Measurements from ENCODE around the gene TOGARAM2.
"Not testable (repeated sequence)": the region's sequence is repeated elsewhere in the genome, so short reads cannot be mapped to it uniquely, and the experiment has no call there.

Gene TOGARAM2

DNA sequence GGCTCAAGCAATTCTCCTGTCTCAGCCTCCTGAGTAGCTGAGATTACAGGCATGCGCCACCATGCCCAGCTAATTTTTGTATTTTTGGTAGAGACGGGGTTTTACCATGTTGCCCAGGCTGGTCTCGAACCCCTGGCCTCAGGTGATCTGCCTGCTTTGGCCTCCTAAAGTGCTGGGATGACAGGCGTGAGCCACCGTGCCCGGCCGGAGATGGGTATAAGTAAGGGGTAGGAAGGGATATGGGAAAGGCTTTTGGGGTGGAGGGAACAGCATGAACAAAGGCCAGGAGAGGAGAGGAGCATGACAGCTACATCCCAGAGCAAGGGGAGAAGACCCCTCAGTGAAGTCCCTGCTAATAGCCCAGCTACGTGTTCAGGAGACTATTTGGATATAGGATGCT, 3.1 kb upstream of the TOGARAM2 start:
- H3K9me3 ChIP-seq (ENCODE audit: low read length); H3K9ac ChIP-seq (ENCODE audit: low read length); H3K27me3 ChIP-seq (ENCODE audit: control insufficient read depth in 1 of 2, insufficient read depth in 2 of 2, low read length in 2 of 2); H3K4me3 ChIP-seq (ENCODE audit: low read depth in 1 of 2, low read length in 2 of 2); H3K36me3 ChIP-seq (ENCODE audit: insufficient read depth, low read length); H3K27ac ChIP-seq (ENCODE audit: low read depth, low read length): not testable (repeated sequence)
- peaks cover 32% of the 10 kb centered on the region for H3K4me1 ChIP-seq (ENCODE audit: insufficient read depth, low read length)

DNA sequence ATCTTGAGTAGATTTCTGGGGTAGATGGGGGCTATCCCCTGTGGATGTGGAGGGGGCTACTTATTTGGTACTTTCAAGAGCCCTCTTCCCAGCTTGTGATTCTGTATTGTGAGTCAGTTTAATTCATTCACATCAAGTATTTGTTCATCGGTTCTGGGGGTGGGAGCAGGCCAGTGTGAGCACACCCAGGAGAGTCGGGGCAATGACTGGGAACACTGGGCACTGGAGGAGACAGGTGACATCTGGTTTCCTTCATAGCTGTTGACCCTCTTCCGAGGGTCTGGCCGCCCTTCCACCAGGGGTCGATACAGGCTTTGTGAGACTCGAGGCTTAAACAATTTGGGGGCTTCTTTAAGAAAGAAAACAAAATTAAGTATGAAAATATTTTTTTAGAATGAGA, 2.5 kb upstream of the TOGARAM2 start:
- Histone ChIP-seq H3K27me3 (ENCODE audit: control insufficient read depth in 1 of 2, insufficient read depth in 2 of 2, low read length in 2 of 2) (no peaks in the 10 kb centered on the region), H3K27ac (ENCODE audit: low read depth, low read length) (no peak overlapping the region)

DNA sequence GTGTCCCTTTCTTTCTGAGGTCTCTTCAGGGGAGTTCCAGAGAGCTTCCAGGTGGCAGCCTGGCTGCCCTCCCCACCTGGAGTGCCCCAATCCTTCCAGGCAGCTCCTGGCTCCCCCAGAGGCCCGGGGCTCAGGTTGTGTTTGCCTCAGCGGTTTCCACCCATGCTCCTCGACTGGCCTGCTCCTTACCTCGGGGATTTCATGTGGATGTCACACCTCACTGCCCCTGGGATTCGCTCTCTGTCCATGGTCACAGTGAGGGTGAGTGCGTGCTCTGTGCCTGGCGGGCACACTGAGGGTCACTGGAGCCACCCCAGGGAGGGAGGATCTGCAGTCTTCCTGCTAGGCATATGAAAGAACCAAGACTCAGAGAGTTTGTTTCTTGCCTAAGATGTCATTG, 2.1 kb upstream of the TOGARAM2 start:
- Histone ChIP-seq H3K9ac (ENCODE audit: low read length) (no peak overlapping the region), H3K4me3 (ENCODE audit: low read depth in 1 of 2, low read length in 2 of 2) (no peak overlapping the region), H3K4me1 (ENCODE audit: insufficient read depth, low read length) (peaks cover 40% of the 10 kb centered on the region), H3K9me3 (ENCODE audit: low read length) (no peaks in the 10 kb centered on the region), H3K27me3 (ENCODE audit: control insufficient read depth in 1 of 2, insufficient read depth in 2 of 2, low read length in 2 of 2) (no peaks in the 10 kb centered on the region), H3K27ac (ENCODE audit: low read depth, low read length) (no peak overlapping the region), H3K36me3 (ENCODE audit: insufficient read depth, low read length) (no peaks in the 10 kb centered on the region)

More for the DNA sequence above, 2.5 kb upstream of the TOGARAM2 start:
- Histone ChIP-seq H3K9me3 (ENCODE audit: low read length) (no peaks in the 10 kb centered on the region), H3K9ac (ENCODE audit: low read length) (no peak overlapping the region), H3K4me1 (ENCODE audit: insufficient read depth, low read length) (peaks cover 36% of the 10 kb centered on the region), H3K36me3 (ENCODE audit: insufficient read depth, low read length) (no peaks in the 10 kb centered on the region), H3K4me3 (ENCODE audit: low read depth in 1 of 2, low read length in 2 of 2) (no peak overlapping the region)

DNA sequence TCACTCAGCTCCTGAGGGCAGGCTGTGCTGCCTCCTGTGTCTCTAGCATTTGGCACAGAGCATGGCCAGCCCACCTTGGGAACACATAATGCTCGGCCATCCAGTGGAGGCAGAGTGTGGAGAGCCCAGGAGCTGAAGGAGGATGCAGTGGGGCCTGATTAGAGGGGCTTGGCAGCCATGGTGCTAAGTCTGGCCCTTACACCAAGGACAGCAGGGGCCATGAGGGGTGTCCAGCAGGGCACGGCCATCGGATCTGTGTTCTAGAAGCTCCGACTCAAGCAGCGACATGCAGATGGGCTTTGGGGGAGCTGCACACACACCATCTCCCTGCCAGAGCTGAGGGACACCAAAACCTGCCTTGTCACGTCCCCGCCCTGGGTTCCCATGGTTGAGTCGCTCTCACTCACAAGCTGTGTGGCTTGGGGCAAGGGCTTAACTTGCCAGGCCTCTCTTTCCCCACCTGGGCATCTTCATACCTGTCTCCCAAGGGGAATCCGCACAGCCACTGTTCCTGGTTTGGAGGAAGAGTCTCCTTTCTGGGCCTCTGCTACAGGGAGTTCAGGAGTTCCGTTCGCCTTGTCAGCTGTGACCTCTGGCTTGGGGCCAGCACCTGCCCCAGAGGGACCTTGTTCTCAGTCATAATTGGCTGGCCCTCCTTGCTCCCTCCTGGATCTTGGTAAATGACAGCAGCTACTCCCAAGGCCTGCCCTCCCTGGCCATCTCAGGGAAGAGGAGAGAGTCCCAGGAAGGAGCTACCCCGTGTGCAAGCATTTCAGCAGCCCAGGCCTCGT, 1.3 kb upstream of the TOGARAM2 start:
- Histone ChIP-seq H3K4me3 (ENCODE audit: low read depth in 1 of 2, low read length in 2 of 2) (no peak overlapping the region), H3K9ac (ENCODE audit: low read length) (no peak overlapping the region), H3K27ac (ENCODE audit: low read depth, low read length) (no peak overlapping the region), H3K27me3 (ENCODE audit: control insufficient read depth in 1 of 2, insufficient read depth in 2 of 2, low read length in 2 of 2) (no peaks in the 10 kb centered on the region), H3K36me3 (ENCODE audit: insufficient read depth, low read length) (no peaks in the 10 kb centered on the region), H3K9me3 (ENCODE audit: low read length) (no peaks in the 10 kb centered on the region), H3K4me1 (ENCODE audit: insufficient read depth, low read length) (peaks cover 48% of the 10 kb centered on the region)

DNA sequence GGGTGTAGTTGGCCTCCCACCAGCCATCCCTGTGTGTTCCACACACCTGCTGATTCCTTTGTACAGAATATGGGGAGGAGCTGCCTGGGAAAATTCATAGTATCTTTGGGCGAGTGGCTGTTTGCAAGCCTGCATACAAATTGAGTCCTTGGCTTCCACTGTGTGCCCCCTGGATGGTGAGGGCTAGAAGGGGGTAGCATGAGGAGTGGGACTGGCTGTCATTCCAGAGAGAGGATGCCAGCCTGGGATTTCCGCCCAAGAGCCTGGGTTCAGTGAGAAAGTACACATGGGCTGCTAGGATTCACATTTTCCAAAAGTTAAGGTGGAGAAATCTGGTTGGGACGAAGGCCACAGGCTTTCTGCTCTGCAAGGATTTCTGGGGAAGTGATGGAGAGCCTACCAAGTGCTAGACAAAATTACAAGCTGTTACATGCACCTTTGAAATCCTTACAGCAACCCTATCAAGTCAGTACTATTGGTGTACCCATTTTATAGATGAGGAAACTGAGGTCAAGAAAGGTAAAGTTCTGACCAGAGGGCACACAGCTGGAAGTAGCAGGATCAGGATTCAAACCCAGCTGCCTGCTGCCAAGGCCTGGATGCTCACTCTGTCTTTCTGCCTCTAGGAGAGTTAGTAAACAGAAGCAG, 606 bp upstream of the TOGARAM2 start:
- Histone ChIP-seq H3K9ac (ENCODE audit: low read length) (no peak overlapping the region), H3K27ac (ENCODE audit: low read depth, low read length) (peak overlapping the region; percentile 85), H3K4me3 (ENCODE audit: low read depth in 1 of 2, low read length in 2 of 2) (peak overlapping the region in 1 of 2 donors; percentile 10), H3K36me3 (ENCODE audit: insufficient read depth, low read length) (no peaks in the 10 kb centered on the region), H3K9me3 (ENCODE audit: low read length) (no peaks in the 10 kb centered on the region), H3K27me3 (ENCODE audit: control insufficient read depth in 1 of 2, insufficient read depth in 2 of 2, low read length in 2 of 2) (no peaks in the 10 kb centered on the region), H3K4me1 (ENCODE audit: insufficient read depth, low read length) (peaks cover 51% of the 10 kb centered on the region)

DNA sequence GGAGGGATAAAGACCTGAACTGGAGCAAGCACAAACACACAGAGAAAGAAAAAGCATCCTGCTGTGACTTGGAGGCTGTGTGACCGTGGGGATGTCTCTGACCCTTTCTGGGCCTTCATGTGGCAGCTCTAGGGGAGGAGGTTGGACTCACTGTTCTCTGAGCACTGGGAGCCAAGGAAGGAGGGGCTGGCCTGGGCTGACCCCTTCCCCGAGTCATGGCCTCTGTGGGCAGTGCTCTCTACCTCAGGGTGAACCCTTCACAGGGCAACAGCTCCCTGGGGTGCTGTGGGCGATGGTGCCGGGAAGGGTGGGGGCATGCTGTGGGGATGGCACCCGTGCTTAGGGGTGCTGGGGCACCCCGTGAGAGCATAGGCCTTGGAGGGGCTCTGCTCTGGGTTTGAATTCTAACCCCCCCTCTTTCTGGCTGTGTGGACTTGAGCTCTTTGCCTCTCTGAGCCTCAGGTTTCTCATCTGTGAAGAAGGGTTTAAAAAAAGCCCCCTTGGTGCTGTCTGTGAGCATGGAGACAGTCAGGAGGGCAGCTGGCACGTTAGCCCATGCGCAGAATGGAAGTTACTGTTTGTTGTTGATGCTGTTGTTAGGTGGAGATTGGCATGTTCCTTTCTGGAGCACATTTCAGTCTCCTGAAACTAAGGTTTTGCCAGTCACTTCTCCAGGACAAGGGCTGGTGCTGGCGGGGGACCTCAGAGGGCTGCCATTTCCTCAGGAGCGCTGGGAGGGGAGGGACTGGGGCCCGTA, 700 bp downstream of the TOGARAM2 start:
- Histone ChIP-seq H3K27me3 (ENCODE audit: control insufficient read depth in 1 of 2, insufficient read depth in 2 of 2, low read length in 2 of 2) (no peaks in the 10 kb centered on the region), H3K9me3 (ENCODE audit: low read length) (no peaks in the 10 kb centered on the region), H3K36me3 (ENCODE audit: insufficient read depth, low read length) (no peaks in the 10 kb centered on the region), H3K4me3 (ENCODE audit: low read depth in 1 of 2, low read length in 2 of 2) (peak overlapping the region in 1 of 2 donors; percentile 12), H3K9ac (ENCODE audit: low read length) (peak overlapping the region; percentile 16), H3K4me1 (ENCODE audit: insufficient read depth, low read length) (peaks cover 51% of the 10 kb centered on the region), H3K27ac (ENCODE audit: low read depth, low read length) (peak overlapping the region; percentile 85)

DNA sequence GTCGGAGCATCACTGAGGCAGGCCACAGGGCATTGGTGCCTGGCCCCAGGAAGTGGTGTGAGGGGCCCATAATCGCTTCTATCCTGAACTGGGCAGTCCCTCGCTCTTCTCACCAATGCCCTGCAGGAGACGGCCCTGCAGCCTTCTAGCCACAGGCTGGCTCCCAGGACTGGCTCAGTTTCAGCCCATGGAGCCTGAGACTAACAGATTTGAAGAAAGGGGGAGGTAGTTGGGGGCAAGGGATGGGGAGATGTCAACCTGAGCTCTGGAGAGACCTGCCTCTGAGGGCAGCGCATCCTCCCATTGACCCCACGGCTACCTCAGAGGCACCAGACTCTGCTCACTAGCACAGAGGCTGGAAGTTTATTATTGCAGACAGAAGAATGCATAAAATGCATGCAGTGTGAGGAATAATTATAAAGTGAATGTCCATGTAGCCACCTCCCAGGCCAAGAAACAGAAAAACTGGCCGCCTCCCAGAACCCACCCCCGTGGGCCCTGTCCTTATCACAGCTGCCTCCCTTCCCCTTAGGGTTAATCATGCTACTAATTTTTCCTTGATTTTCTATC, 1.4 kb downstream of the TOGARAM2 start:
- Histone ChIP-seq H3K36me3 (ENCODE audit: insufficient read depth, low read length) (no peaks in the 10 kb centered on the region), H3K9ac (ENCODE audit: low read length) (no peak overlapping the region), H3K4me1 (ENCODE audit: insufficient read depth, low read length) (peaks cover 51% of the 10 kb centered on the region), H3K4me3 (ENCODE audit: low read depth in 1 of 2, low read length in 2 of 2) (no peak overlapping the region), H3K27me3 (ENCODE audit: control insufficient read depth in 1 of 2, insufficient read depth in 2 of 2, low read length in 2 of 2) (no peaks in the 10 kb centered on the region), H3K9me3 (ENCODE audit: low read length) (no peaks in the 10 kb centered on the region), H3K27ac (ENCODE audit: low read depth, low read length) (peak overlapping the region; percentile 85)

DNA sequence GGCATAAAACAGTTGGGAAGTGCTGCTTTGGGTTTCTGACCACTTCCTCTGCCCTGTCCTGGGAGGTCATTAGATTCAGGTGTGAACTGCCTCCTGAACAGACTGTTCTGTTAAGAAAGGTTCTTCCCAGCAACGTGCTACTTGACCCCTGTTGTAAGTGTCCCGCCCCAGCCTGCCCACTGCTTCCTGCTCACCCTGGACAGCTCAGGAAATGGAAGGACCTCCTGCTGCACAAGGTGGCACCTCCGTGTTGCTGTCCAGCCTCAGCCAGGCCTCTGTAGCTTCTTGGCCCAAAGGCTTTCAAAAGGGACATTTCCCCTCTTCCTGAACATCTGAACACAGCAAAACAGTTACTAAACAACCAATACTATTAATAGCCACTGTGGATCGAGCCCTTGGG, 5.3 kb downstream of the TOGARAM2 start:
- Histone ChIP-seq H3K9ac (ENCODE audit: low read length) (no peak overlapping the region), H3K9me3 (ENCODE audit: low read length) (no peaks in the 10 kb centered on the region), H3K27ac (ENCODE audit: low read depth, low read length) (no peak overlapping the region), H3K36me3 (ENCODE audit: insufficient read depth, low read length) (no peaks in the 10 kb centered on the region), H3K4me3 (ENCODE audit: low read depth in 1 of 2, low read length in 2 of 2) (no peak overlapping the region), H3K27me3 (ENCODE audit: control insufficient read depth in 1 of 2, insufficient read depth in 2 of 2, low read length in 2 of 2) (no peaks in the 10 kb centered on the region), H3K4me1 (ENCODE audit: insufficient read depth, low read length) (peaks cover 55% of the 10 kb centered on the region)

DNA sequence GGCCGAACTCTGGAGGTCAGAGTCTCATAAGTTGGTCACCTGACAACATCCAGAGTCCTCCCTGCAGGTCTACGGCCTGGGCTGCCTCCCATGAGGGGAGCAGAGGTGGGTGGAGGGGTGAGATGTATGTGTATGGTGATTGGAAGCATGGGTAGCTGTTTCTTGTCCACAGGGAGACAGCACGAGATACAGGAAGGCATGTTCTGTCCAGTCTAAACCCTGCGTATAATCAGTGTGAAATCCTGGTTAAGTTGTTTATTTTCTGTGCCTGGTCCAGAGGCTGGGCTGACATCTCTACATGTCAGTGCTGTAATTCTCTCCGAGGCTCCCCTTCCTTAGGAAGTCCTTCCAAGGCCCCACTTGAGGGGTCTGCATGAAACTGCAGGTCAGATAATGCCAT, 8.9 kb downstream of the TOGARAM2 start:
- Histone ChIP-seq H3K27me3 (ENCODE audit: control insufficient read depth in 1 of 2, insufficient read depth in 2 of 2, low read length in 2 of 2) (no peaks in the 10 kb centered on the region), H3K4me1 (ENCODE audit: insufficient read depth, low read length) (peaks cover 44% of the 10 kb centered on the region), H3K27ac (ENCODE audit: low read depth, low read length) (peak overlapping the region; percentile 73), H3K9me3 (ENCODE audit: low read length) (no peaks in the 10 kb centered on the region), H3K36me3 (ENCODE audit: insufficient read depth, low read length) (no peaks in the 10 kb centered on the region), H3K4me3 (ENCODE audit: low read depth in 1 of 2, low read length in 2 of 2) (no peak overlapping the region), H3K9ac (ENCODE audit: low read length) (no peak overlapping the region)

DNA sequence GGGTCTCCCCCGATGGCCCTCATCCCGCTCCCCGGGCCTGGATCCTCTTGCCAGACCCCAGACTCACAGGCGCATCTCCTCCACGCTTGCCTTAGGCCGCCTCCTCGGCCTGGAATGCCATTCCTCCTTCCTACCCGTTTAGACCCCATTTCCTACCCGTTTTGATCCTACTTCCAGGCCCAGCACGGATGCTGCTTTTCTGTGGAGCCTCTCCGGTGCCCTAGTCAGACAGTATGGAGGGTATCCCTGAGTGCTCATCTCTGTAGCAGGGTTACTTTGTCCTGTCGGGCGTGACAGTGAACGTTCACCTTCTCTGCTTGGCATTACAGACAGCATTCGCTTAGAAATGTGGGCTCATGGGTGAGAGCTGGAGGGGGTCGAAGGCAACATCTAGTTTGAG, 9.3 kb downstream of the TOGARAM2 start:
- no peaks in the 10 kb centered on the region for H3K9me3 ChIP-seq (ENCODE audit: low read length)
- peak overlapping the region; percentile 73 for H3K27ac ChIP-seq (ENCODE audit: low read depth, low read length)
- H3K27me3 ChIP-seq (ENCODE audit: control insufficient read depth in 1 of 2, insufficient read depth in 2 of 2, low read length in 2 of 2) = no peaks in the 10 kb centered on the region
- H3K36me3 ChIP-seq (ENCODE audit: insufficient read depth, low read length) = no peaks in the 10 kb centered on the region
- H3K4me1 ChIP-seq (ENCODE audit: insufficient read depth, low read length) = peaks cover 42% of the 10 kb centered on the region
- no peak overlapping the region for H3K4me3 ChIP-seq (ENCODE audit: low read depth in 1 of 2, low read length in 2 of 2)
- no peak overlapping the region for H3K9ac ChIP-seq (ENCODE audit: low read length)

DNA sequence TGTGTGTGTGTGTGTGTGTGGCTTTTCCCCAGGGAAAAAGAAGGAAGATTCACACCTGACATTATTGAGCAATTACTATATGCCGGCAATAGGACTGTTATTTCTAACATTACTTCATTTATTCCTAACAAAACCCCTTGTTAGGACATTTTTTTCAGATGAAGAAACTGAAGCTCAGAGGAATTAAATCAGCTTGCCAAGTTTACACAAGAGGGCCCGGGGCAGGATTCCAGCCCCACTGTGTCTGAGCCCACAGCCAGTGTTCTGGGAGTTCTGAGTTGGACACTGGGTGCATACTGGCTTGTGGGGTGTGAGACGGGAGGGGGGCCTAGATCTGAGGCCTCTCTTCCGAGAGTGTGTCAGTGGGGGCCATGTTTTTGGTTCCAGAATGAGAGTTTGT, 9.9 kb downstream of the TOGARAM2 start:
- H3K9me3 ChIP-seq (ENCODE audit: low read length) = no peaks in the 10 kb centered on the region

More for the DNA sequence above, 9.9 kb downstream of the TOGARAM2 start:
- no peak overlapping the region for H3K9ac ChIP-seq (ENCODE audit: low read length)
- H3K36me3 ChIP-seq (ENCODE audit: insufficient read depth, low read length) = no peaks in the 10 kb centered on the region
- peaks cover 42% of the 10 kb centered on the region for H3K4me1 ChIP-seq (ENCODE audit: insufficient read depth, low read length)
- H3K27ac ChIP-seq (ENCODE audit: low read depth, low read length) = peak overlapping the region; percentile 73
- no peaks in the 10 kb centered on the region for H3K27me3 ChIP-seq (ENCODE audit: control insufficient read depth in 1 of 2, insufficient read depth in 2 of 2, low read length in 2 of 2)
- H3K4me3 ChIP-seq (ENCODE audit: low read depth in 1 of 2, low read length in 2 of 2) = no peak overlapping the region

Data from muscle layer of colon (tissue), 2 donors.